Keratinocyte (primary cell): Measurements from ENCODE around the gene SLC44A1.

Experiments
- CTCF ChIP-seq, 3 experiments: IDR thresholded peaks in 1 of 3; conservative IDR thresholded peaks in 1 of 3; optimal IDR thresholded peaks in 1 of 3; 2 replicates in 2 of 3; 3 replicates in 1 of 3; pipeline versions ENCODE3 to v1.5.1; 2011; ENCODE audit warnings: low read length in 3 of 3, mild to moderate bottlenecking in 3 of 3, moderate library complexity in 2 of 3, control low read depth in 1 of 3, inconsistent platforms in 1 of 3; ENCODE audit not compliant: insufficient read depth in 2 of 3; ENCODE audit errors: extremely low read depth in 1 of 3
- EZH2 ChIP-seq: IDR thresholded peaks from one replicate; pipeline ENCODE4 v1.6.1; 2012; ENCODE audit warnings: inconsistent platforms, mild to moderate bottlenecking, low read length, moderate library complexity

DNA sequence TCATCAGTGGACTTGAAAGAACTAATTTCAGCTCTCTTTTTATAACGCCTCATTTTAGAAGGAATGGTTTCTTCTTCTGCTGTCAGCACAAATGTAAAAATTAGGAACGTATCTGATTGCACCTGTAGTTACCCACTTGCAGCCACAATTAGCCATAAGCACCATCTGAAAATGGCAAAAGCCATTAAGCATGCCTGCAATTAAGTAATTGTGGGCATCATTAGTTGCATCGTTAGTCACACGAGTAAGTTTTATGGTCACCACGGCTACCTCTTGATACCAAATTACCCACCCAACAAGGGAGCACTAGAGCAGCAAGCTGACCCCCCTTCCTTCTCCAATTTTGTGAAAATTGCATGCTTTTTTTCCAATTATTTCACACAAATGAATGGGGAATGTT lies 25.8 kb upstream of the SLC44A1 start:
- TF ChIP-seq CTCF (optimal IDR thresholded peaks at IDR 0.05 in 1 of 3, IDR thresholded peaks at IDR 0.05 in 1 of 3, conservative IDR thresholded peaks at IDR 0.05 in 1 of 3; ENCODE audit: extremely low read depth in 1 of 3, insufficient read depth in 2 of 3, low read length in 3 of 3) (no peak), EZH2 (no peak)
